Measurements from ENCODE around the gene TCF23. TPM values are rescaled to one million over a fixed set of nuclear protein-coding genes. Genes with fewer than 3 reads are reported as not detected.
A peak's percentile ranks its signal among the peaks of the same experiment; 100 is the strongest.

Gene TCF23
- total RNA-seq, 1 experiment from 2014 or later, result 0.03 TPM

GRCh38 chr2:27122791-27123190, 26.0 kb upstream of the TCF23 start:
- TF ChIP-seq REST (IDR thresholded peaks at IDR 0.05; ENCODE audit: insufficient read depth in 1 of 2, low read depth in 2 of 2, low read length in 1 of 2), result no peak
- no peak for TF ChIP-seq TCF7L2 (IDR thresholded peaks at IDR 0.05; ENCODE audit: low read depth, low read length)
- TF ChIP-seq SIN3A (IDR thresholded peaks at IDR 0.05; ENCODE audit: borderline replicate concordance, insufficient read depth, low read depth, low read length), result no peak
- no peak for TF ChIP-seq CTCF (IDR thresholded peaks at IDR 0.05)
- no peak for TF ChIP-seq POLR2AphosphoS5 (IDR thresholded peaks at IDR 0.05; ENCODE audit: low read depth, low read length)
- BruUV-seq (replicated peaks), result no TSS peak
- ChIA-PET POLR2A (no interaction called here), CTCF (no interaction called here)
- Histone ChIP-seq H3K27me3 (ENCODE audit: control insufficient read depth, insufficient read depth, low read length) (no peaks in the 10 kb centered on the region; the same call in 1 of the 2 replicates), H3K4me3 (ENCODE audit: low read depth in 2 of 2, low read length in 2 of 2) (peak overlapping the region in 1 of 2 experiments; percentile 63; a peak in 2 of 4 replicates), H3K9me3 (ENCODE audit: control insufficient read depth, insufficient read depth, low read depth, low read length) (no peaks in the 10 kb centered on the region), H3K36me3 (ENCODE audit: control insufficient read depth, insufficient read depth, low read length) (no peaks in the 10 kb centered on the region), H3K27ac (ENCODE audit: low read length) (no peak overlapping the region), H3K4me1 (ENCODE audit: control insufficient read depth, insufficient read depth, low read length) (peaks cover 4% of the 10 kb centered on the region)
- in situ Hi-C loops (cut with HindIII; ENCODE audit: low pct_unique_long_range_greater_than_20kb, low sequenced_read_pairs) (no loop called here), intact Hi-C loops (cut with micrococcal nuclease; ENCODE audit: unreplicated experiment) (no loop called here)
- ATAC-seq (no peak), DNase-seq (ENCODE audit: low read depth, low spot score) (no peak)

- peak; percentile 84 for ATAC-seq
- DNase-seq (ENCODE audit: low read depth, low spot score), result no peak
- no TSS peak for BruUV-seq (replicated peaks)
- Histone ChIP-seq H3K4me1 (ENCODE audit: control insufficient read depth, insufficient read depth, low read length) (no peaks in the 10 kb centered on the region; the same call in 1 of the 2 replicates), H3K27ac (ENCODE audit: low read length) (peak within 1 kb of the TSS; percentile 25; the same call in 1 of the 2 replicates), H3K27me3 (ENCODE audit: control insufficient read depth, insufficient read depth, low read length) (no peaks in the 10 kb centered on the region; the same call in 1 of the 2 replicates), H3K4me3 (ENCODE audit: low read depth in 2 of 2, low read length in 2 of 2) (peak within 1 kb of the TSS; percentile 56 to 63), H3K9me3 (ENCODE audit: control insufficient read depth, insufficient read depth, low read depth, low read length) (no peaks in the 10 kb centered on the region), H3K36me3 (ENCODE audit: control insufficient read depth, insufficient read depth, low read length) (no peaks in the 10 kb centered on the region)
- CTCF ChIA-PET, result interaction anchor here (0.8 kb wide), 1 partner anchor 68 kb away, joined by 6 read pairs; no protein-coding TSS in a partner anchor
- in situ Hi-C loops (cut with HindIII; ENCODE audit: low pct_unique_long_range_greater_than_20kb, low sequenced_read_pairs) (no loop called here), intact Hi-C loops (cut with micrococcal nuclease; ENCODE audit: unreplicated experiment) (no loop called here)
- POLR2A ChIA-PET, result no interaction called here
- TF ChIP-seq SIN3A (IDR thresholded peaks at IDR 0.05; ENCODE audit: borderline replicate concordance, insufficient read depth, low read depth, low read length) (no peak), REST (IDR thresholded peaks at IDR 0.05; ENCODE audit: insufficient read depth in 1 of 2, low read depth in 2 of 2, low read length in 1 of 2) (no peak; a peak in 1 of 4 replicates), CTCF (IDR thresholded peaks at IDR 0.05) (no peak), POLR2AphosphoS5 (IDR thresholded peaks at IDR 0.05; ENCODE audit: low read depth, low read length) (no peak), TCF7L2 (IDR thresholded peaks at IDR 0.05; ENCODE audit: low read depth, low read length) (no peak)
Observed at GRCh38 chr2:27123302-27124150, 25.3 kb upstream of the TCF23 start, which contains the start of gene ABHD1. Gene ABHD1 (plus strand): TSS chr2:27123815. CDS start chr2:27123949, 134 bp downstream.
